ENCODE measurements around the gene ADRB1.

Gene ADRB1

DNA sequence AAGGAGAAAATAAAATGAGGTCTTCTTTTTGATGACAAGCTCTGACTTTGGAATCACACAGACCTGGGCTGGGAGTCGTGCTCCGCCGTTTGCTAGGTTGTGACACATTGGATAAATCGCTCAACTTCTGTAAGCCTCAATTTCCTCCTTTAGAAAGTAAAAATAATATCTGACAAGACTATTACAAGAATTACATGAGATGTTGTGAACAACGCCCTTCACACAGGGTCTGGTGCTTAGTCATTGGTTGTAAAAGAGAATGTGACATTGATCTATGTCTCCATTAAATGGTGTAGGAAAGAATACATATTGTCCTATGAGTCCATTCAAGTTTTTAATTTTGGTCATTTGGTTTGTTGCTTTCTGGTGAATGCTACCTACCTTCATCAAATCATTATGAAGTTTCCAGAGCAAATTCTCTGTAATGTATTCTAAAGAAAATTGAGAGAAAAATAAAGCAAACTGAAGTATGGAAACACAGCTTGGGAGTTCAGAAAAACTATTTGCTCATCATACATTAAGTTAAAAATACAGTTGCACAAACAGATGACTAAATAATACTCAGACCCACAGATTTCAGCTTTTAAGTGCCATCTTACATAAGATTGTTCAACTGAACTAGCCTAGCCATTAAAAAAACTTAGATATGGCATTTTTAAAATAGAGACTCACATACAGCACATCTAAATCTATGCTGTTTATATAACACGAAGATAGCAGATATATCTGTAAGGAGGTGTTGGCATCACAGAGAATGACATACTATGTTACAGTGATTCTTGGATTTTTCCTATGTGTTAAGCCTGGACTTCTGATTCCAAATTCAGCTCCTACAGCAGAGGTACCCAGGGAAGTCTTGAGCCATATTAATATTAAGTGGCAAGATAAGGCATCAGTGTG lies 12.3 kb upstream of the ADRB1 start:
- TF ChIP-seq, protein P1, sequence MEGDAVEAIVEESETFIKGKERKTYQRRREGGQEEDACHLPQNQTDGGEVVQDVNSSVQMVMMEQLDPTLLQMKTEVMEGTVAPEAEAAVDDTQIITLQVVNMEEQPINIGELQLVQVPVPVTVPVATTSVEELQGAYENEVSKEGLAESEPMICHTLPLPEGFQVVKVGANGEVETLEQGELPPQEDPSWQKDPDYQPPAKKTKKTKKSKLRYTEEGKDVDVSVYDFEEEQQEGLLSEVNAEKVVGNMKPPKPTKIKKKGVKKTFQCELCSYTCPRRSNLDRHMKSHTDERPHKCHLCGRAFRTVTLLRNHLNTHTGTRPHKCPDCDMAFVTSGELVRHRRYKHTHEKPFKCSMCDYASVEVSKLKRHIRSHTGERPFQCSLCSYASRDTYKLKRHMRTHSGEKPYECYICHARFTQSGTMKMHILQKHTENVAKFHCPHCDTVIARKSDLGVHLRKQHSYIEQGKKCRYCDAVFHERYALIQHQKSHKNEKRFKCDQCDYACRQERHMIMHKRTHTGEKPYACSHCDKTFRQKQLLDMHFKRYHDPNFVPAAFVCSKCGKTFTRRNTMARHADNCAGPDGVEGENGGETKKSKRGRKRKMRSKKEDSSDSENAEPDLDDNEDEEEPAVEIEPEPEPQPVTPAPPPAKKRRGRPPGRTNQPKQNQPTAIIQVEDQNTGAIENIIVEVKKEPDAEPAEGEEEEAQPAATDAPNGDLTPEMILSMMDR (IDR thresholded peaks at IDR 0.05; ENCODE audit: low read length, missing control alignments), result no peak
- H3K4me3 ChIP-seq (replicated peaks; ENCODE audit: low read depth, low read length), result no peak overlapping the region
- DNase-seq (ENCODE audit: low read depth), result no peak

DNA sequence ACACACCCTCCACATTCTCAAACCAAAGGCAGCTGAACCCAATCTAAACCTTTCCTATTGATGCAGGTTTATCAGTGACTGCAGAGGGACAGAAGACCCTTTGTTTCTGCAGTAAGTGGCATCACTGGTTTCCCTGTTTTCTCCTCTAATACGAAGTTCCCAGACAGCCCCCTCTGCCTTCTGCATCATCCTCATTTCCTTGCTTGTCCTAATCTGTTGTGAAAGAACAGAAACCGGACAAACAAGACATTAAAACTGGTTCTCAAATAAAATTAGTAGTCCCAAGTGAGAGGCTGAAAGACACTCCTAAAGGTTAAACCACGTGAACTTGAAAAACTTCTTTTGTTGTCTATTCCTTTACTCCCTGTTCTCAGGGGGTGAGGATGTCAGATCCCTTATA lies 10.1 kb upstream of the ADRB1 start:
- H3K4me3 ChIP-seq (replicated peaks; ENCODE audit: low read depth, low read length), result no peak overlapping the region
- no peak for DNase-seq (ENCODE audit: low read depth)
- TF ChIP-seq, protein P1 (IDR thresholded peaks at IDR 0.05; ENCODE audit: low read length, missing control alignments), result no peak

- TF ChIP-seq, protein P1 (IDR thresholded peaks at IDR 0.05; ENCODE audit: low read length, missing control alignments), result no peak
- H3K4me3 ChIP-seq (replicated peaks; ENCODE audit: low read depth, low read length), result no peak overlapping the region
- DNase-seq (ENCODE audit: low read depth), result no peak
These were observed 8.6 kb upstream of the ADRB1 start for GRCh38 chr10:114034923-114035645.

GRCh38 chr10:114035791-114036190 lies 7.9 kb upstream of the ADRB1 start:
- no peak overlapping the region for H3K4me3 ChIP-seq (replicated peaks; ENCODE audit: low read depth, low read length)
- DNase-seq (ENCODE audit: low read depth), result no peak
- TF ChIP-seq, protein P1 (IDR thresholded peaks at IDR 0.05; ENCODE audit: low read length, missing control alignments), result no peak

- no peak for DNase-seq (ENCODE audit: low read depth)
- H3K4me3 ChIP-seq (replicated peaks; ENCODE audit: low read depth, low read length), result no peak overlapping the region
- TF ChIP-seq, protein P1 (IDR thresholded peaks at IDR 0.05; ENCODE audit: low read length, missing control alignments), result no peak
These were observed 4.8 kb upstream of the ADRB1 start for GRCh38 chr10:114038819-114039218.

DNA sequence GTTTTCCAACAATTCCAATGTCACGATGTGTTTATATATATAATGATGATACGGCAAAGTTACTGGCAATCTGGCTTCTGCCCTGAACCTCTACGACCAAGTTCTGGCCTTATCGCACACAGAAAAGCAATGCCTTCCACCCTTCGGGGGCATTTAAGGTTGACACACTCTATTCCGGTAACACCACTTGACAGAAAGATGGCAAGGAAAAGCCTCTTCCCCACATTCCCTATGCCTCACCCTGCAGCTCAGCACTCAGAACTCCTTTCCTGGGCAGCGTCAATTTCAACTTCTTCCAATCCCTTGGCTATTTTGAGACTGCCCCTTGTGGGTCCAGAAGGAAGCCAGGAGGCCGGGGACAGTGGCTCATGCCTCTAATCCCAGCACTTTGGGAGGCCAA lies 2.5 kb upstream of the ADRB1 start:
- DNase-seq (ENCODE audit: low read depth), result no peak
- TF ChIP-seq, protein P1 (IDR thresholded peaks at IDR 0.05; ENCODE audit: low read length, missing control alignments), result no peak
- H3K4me3 ChIP-seq (replicated peaks; ENCODE audit: low read depth, low read length), result no peak overlapping the region

Measured in fibroblast of pulmonary artery (primary cell).